ENCODE data around the gene ADGRD1.

ADGRD1 gene

DNA sequence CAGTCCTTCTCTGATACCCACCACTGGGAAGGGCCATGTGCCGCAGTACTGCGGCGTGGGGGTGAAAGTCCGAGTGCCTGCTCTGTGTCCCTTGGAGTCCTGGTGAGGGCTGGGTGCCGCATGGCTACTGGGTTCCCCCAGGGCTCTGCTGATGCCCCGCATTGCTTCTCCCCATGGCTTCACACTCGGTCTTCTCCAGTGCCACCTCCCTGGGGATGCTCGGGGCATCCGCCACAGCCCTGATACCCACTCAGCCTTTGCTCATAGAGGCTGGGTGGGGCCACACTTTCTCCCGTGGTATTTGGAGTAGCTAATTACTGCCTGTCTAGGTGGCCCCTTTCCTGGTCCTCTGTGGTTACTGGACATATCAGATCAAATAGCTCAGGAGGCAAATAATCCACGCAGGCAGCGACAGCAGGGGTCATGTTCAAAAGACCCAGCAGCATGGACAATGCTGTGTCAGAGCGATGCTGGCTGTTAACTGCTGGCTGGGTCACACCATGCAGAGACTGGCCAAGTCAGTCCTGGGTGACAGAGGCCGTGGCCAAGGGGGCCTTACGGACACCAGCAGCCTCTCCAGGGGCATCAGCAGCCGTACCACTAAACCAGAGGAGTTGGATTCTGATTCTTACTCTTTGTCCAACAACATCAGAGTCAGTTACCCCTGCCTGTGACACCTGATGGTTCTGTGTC, 106.5 kb downstream of the ADGRD1 start:
- DNase-seq: peak; percentile 22

GRCh38 chr12:131061041-131061806, 107.5 kb downstream of the ADGRD1 start:
- peak; percentile 56 for DNase-seq

- no peak for DNase-seq
Observed at GRCh38 chr12:131063413-131063812, 109.7 kb downstream of the ADGRD1 start.

DNA sequence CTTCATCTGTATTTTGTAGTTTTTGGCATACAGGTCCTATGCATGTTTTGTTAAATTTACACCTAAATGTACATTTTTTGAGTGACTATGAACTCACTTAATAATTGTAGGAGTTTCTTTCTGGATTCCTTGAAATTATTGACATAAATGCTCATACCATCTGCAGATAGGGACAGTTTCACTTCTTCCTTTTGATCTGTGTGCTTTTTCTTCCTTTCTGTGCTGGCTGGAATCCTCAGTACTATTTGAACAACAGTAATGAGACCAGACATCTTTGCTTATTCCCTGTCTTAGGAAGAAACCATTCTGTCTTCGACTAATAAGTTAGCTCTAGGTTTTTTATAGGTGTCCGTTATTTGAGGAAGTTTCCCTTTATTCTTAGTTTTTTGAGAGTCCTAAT, 110.3 kb downstream of the ADGRD1 start:
- DNase-seq: no peak

GRCh38 chr12:131065279-131065678, 111.6 kb downstream of the ADGRD1 start:
- DNase-seq: peak; percentile 36

- peak; percentile 48 for DNase-seq
Observed at GRCh38 chr12:131065801-131066200, 112.1 kb downstream of the ADGRD1 start.

DNA sequence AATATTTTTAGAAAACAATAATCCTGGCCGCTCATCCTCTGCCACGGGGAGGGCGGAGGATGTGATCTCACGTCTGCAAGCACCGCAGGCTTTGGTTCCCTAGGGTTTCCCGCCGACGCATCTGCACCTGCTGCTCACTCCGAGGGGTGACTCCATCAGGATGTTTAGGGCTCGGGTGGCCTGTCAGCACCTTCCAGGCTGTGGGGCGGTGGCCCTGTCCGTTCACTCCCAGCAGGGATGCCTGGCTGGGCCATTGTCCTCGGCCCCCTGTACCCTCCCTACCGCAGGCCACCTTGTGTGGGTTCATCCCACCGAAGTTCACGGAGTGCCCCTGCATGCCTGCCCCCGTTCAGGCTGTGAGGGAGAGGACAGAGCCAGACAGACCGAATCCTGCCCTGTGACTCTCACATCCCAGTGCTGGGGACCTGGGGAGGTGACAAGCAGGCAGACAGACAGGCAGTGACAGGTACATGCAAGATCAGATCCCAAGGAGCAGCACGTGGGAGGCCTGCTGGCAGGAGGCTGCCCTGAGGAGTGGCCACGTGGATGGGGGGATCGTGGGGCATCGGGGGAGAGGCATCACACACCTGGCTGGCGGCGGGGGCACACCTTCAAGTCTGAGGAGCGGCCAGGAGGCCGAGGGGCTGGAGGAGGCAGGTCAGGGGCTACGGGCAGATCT, 112.6 kb downstream of the ADGRD1 start:
- peak; percentile 56 for DNase-seq

DNA sequence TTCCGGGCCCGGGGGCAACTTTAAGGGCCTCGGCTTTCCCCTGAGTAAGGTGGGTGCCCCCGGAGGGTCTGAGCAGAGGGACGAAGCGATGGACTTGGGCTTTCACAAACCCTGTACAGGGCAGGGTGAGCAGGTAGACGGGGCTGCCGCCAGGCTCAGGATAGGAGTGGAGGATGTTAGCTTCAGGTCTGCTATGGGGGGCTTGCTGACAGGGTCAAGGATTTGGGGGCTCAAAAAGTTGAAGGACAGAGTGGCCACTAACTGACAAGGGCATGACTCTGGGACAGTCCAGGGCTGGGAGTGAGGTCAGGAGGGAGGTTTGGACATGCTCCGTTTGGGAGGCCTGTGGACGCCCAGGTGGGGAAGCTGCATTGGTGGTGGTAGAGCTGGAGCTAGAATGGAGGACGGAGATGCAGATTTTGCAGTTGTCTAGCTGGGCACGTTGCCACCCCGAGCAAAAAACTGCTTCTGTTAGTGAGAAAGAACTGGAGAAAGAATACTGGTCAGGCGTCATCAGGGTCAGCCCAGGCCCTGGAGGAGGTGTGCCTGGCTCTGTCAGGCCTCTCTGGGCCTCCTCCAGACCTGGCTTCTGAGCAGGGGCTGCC, 113.3 kb downstream of the ADGRD1 start:
- peak; percentile 37 for DNase-seq

- peak; percentile 30 for DNase-seq
Observed at GRCh38 chr12:131067981-131068851, 114.5 kb downstream of the ADGRD1 start.

- peak; percentile 56 for DNase-seq
Observed at GRCh38 chr12:131068926-131069720, 115.4 kb downstream of the ADGRD1 start.

DNA sequence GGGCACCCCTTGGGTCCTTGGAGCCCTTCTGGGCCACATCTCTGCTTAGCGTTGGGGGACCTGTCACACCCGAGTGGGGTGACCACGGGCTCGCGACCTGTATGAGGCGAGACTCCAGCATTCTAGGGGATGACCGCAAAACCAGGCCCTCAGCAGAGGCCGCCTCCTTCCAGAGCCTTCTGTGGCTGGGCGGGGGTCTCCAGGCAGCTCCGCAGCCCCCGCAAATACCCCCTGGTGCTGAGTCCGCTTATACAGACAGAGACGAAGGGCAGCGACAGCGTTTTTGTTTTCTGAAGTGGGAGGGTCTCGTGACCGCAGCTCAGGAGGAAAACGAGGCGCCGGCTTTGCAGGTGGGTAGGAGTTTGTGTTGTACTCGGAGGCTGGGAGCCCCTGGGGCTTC, 116.4 kb downstream of the ADGRD1 start:
- peak; percentile 47 for DNase-seq

GRCh38 chr12:131070668-131071067, 117.0 kb downstream of the ADGRD1 start:
- peak; percentile 42 for DNase-seq

DNA sequence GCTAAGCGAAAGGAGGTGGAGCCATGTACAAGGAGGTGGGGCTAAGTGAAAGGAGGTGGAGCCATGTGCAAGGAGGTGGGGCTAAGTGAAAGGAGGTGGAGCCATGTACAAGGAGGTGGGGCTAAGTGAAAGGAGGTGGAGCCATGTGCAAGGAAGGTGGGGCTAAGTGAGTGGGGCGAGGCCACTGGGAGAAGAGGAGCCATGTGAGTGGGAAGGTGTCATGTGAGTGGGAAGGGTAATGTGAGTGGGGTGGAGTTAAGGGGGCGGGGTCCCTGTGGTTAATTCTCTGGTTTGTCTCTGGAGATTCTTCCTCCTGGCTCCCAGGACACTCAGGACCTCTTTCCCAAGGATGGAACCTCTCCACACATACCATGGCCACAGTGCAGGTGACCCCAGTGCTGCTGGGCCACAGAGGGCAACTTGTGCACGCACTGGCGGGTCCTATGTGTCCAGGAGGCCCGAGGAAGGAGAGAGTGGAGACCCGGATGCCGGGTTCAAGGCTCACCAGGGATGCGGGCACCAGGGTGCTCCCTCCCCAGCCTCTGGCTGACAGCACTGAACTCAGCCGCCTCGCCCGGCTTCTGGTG, 117.6 kb downstream of the ADGRD1 start:
- peak; percentile 44 for DNase-seq

DNA sequence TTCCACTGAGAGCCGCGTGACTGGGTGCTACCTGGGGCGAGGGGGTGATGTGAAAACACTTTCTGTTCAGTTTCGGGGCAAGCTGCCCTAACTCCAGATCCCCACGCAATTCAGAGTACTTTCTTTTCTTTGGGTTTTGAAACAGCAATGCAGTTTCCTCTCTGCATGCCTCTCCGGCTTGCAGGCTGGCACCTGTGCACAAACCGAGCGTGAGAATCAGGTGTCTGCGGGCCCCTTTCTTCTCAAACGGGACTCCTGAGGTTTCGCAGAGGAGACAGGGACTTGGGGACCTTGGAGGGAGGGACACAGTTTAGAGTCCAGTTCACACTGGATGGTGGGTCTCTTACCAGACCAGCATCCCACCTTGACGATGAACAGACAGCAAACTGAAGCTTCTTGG, 118.2 kb downstream of the ADGRD1 start:
- DNase-seq: peak; percentile 24

GRCh38 chr12:131072451-131073230, 118.9 kb downstream of the ADGRD1 start:
- peak; percentile 46 for DNase-seq

DNA sequence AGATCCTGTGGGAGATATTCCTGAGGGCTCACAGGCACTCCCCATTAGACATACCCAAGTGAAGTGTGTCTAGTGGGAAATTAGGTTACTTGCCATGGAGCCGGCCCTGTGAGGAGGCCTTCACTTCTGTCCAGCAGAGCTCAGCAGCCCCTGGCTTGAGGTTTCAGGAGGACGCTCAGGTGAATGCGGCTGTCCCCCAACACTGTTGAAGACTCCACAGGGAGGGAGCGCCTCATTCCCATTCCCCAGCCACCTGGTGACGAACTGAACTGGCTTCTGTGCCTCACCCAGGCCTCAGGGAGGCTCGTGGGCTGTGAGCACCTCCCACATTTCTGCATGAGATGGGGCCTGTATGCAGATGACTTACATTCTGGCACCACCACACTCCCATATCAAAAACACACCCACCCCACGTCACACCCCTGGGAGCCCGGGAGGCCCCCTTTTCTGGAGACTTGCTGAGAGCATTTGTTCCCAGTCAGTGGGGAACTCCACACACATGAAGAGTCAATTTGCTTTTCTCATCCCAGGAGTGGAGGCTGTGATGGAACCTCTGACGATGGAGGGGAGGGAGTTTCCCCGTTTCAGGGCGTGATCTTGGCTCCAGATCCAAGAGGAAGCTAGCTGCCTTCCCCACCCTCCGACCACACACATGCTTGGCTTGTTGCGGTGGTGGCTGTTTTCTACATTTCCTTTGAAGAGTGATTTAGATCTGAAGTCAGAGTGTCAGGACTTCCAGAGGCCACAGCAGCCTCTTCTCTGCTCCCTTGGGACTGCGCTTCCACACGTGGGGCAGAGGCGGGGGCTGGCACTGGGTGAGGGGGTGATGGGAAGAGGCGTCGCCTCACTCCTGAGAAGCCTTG, 120.7 kb downstream of the ADGRD1 start:
- DNase-seq: peak; percentile 44

- DNase-seq: peak; percentile 9
Observed at GRCh38 chr12:131075194-131075593, 121.5 kb downstream of the ADGRD1 start.

GRCh38 chr12:131075611-131076010, 121.9 kb downstream of the ADGRD1 start:
- DNase-seq: peak; percentile 38

GRCh38 chr12:131076296-131076695, 122.6 kb downstream of the ADGRD1 start:
- no peak for DNase-seq

Measured in activated effector memory CD4-positive, alpha-beta T cell treated with anti-CD3 and anti-CD28 coated beads, Interleukin-2, amount 50 U/mL, for 16 hours (primary cell).